Right lobe of liver (tissue), 6 donors: Measurements from ENCODE around the gene GALNT11. TPM values are rescaled to one million over a fixed set of nuclear protein-coding genes. Genes with fewer than 3 reads are reported as not detected.

Source experiments
- ATAC-seq, 4 donors: fragments of 200-7000 bp; cut with Tn5 transposase; one replicate each; pipeline ENCODE4 v1.9.1; 2020; ENCODE audit warnings: mild to moderate bottlenecking in 4 of 4, moderate library complexity in 4 of 4
- DNase-seq, 3 donors: peaks; one replicate each; pipeline ENCODE4 v3.0.0-alpha.2; 2020
- H3K27ac ChIP-seq, 3 donors: fragments of 200-600 bp; one replicate each; pipeline ENCODE4 v1.8.0; 2022
- H3K27me3 ChIP-seq, 2 donors: fragments of 200-600 bp; one replicate each; pipeline ENCODE4 v1.8.0; 2022
- H3K36me3 ChIP-seq, 4 donors: fragments of 200-600 bp; sonication (generic) in 1 of 4; one replicate each; pipeline versions ENCODE4 v1.5.1 to v1.8.0; 2017 to 2022; ENCODE audit warnings: control low read depth in 1 of 4
- H3K4me1 ChIP-seq, 4 donors: fragments of 200-600 bp; sonication (generic) in 1 of 4; one replicate each; pipeline versions ENCODE4 v1.5.1 to v1.8.0; 2017 to 2022; ENCODE audit warnings: control low read depth in 1 of 4
- H3K4me3 ChIP-seq, 3 donors: fragments of 200-600 bp; one replicate each; pipeline ENCODE4 v1.8.0; 2022
- H3K9me3 ChIP-seq, 4 donors: fragments of 200-600 bp; sonication (generic) in 1 of 4; one replicate each; pipeline versions ENCODE4 v1.5.1 to v1.8.0; 2017 to 2022; ENCODE audit warnings: control low read depth in 1 of 4
- CTCF ChIP-seq, 4 donors: fragments of 200-600 bp in 3 of 4; fragments of 450-650 bp in 1 of 4; IDR thresholded peaks; one replicate each; pipeline versions ENCODE4 v1.5.1 to v1.8.0; 2016 to 2022; ENCODE audit warnings: antibody characterized with exemption in 4 of 4, mild to moderate bottlenecking in 2 of 4
- POLR2A ChIP-seq: fragments of 450-650 bp; IDR thresholded peaks from one replicate; pipeline ENCODE4 v1.6.1; 2017; ENCODE audit warnings: antibody characterized with exemption, mild to moderate bottlenecking
- WGBS: methylation state at CpG from one replicate; pipeline ENCODE4 v1.1.6; 2018; ENCODE audit warnings: low coverage, low lambda C conversion rate; ENCODE audit not compliant: insufficient coverage; ENCODE audit errors: missing lambda C conversion rate; 5-methylcytosine and 5-hydroxymethylcytosine counted together
- intact Hi-C, 2 donors: fragments of 100-400 bp; cut with DNase I; formaldehyde crosslinking; loops; one replicate each; pipeline versions ENCODE4 v1.11.2 to v1.14.1; 2022
- total RNA-seq, 6 experiments: library from RNA; depleted of rRNA in 2 of 6; stranded (reverse); fragments of >200 nt in 2 of 6; fragmentation: NEBNext Ultra II Directional in 3 of 6; extraction: Animal tissue kit (Norgen Biotek cat#: 25700) in 3 of 6; gene quantifications; one replicate each; pipeline versions ENCODE4 v1.1.0 to v1.2.4, GENCODE V29; 2016 to 2023
- donor health status: DM: no; HTN: yes; CAD: no.
- donor health status: DM: no; HTN: no; CAD: no.
- donor health status: DM: no; HTN: no; CAD: no.
- donor health status: DM: no; HTN: yes; CAD: no.
- donor health status: DM: no; HTN: yes; CAD: no.

The GALNT11 gene
- total RNA-seq, 6 experiments from 2014 or later: 12.0 to 21.7 (median 14.7) TPM

- no peaks in the 10 kb centered on the region for H3K4me1 ChIP-seq
- H3K4me3 ChIP-seq: no peak overlapping the region
- no peaks in the 10 kb centered on the region for H3K9me3 ChIP-seq
- H3K36me3 ChIP-seq: peaks cover 0 to 7% (median 2%) of the 10 kb centered on the region in 4 donors
- H3K27ac ChIP-seq: no peak overlapping the region
- 71% methylated on average over 4 of the region's 4 CpGs for WGBS
- H3K27me3 ChIP-seq: no peaks in the 10 kb centered on the region
- no peak for TF ChIP-seq POLR2A
- intact Hi-C loops: no loop called here
- DNase-seq: no peak
- ATAC-seq: no peak
Observed at GRCh38 chr7:152106990-152107389, 81.5 kb downstream of the GALNT11 start.

GRCh38 chr7:152107945-152108344 lies 82.5 kb downstream of the GALNT11 start:
- no peak for ATAC-seq
- TF ChIP-seq POLR2A: no peak
- TF ChIP-seq CTCF (IDR thresholded peaks at IDR 0.05): no peak
- 97% methylated on average over 10 of the region's 17 CpGs for WGBS
- Histone ChIP-seq H3K27ac (no peak overlapping the region), H3K27me3 (no peaks in the 10 kb centered on the region), H3K4me1 (no peaks in the 10 kb centered on the region), H3K9me3 (no peaks in the 10 kb centered on the region), H3K36me3 (peaks cover 0 to 5% (median 2%) of the 10 kb centered on the region in 4 donors), H3K4me3 (no peak overlapping the region)
- intact Hi-C loops: no loop called here
- no peak for DNase-seq

DNA sequence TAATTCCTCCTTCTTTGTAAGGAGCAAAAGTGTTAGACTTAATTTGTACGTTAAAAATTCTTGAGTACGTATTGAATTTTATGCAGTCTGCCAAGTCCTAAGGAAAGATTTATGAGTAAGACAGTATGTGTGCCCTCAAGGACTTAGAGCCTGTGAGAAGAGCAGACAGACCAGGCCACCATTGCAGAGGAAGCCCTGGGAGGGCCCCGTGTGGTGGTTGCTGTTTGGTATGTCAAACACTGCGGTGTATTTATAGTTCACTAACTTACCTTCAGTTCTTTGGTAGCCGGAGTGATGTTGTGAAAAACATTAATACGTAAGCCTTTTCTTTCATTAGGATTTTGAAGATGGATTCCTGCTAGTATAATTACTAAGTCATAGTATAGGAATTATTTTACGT lies 82.9 kb downstream of the GALNT11 start:
- DNase-seq: no peak
- Histone ChIP-seq H3K36me3 (peaks cover 0 to 4% (median under 1%) of the 10 kb centered on the region in 4 donors), H3K27me3 (no peaks in the 10 kb centered on the region), H3K4me3 (no peak overlapping the region), H3K9me3 (no peaks in the 10 kb centered on the region), H3K27ac (no peak overlapping the region), H3K4me1 (no peaks in the 10 kb centered on the region)
- 90% methylated on average over 7 of the region's 7 CpGs for WGBS
- ATAC-seq: no peak
- no peak for TF ChIP-seq POLR2A
- TF ChIP-seq CTCF (IDR thresholded peaks at IDR 0.05): no peak
- intact Hi-C loops: no loop called here

GRCh38 chr7:152112829-152113228 lies 87.4 kb downstream of the GALNT11 start:
- intact Hi-C loops: no loop called here
- no peak for TF ChIP-seq POLR2A
- no peak for TF ChIP-seq CTCF (IDR thresholded peaks at IDR 0.05)
- Histone ChIP-seq H3K27me3 (no peaks in the 10 kb centered on the region), H3K27ac (no peak overlapping the region), H3K36me3 (peaks cover 0 to 8% (median 1%) of the 10 kb centered on the region in 4 donors), H3K4me3 (no peak overlapping the region), H3K4me1 (no peaks in the 10 kb centered on the region), H3K9me3 (no peaks in the 10 kb centered on the region)
- no peak for DNase-seq
- no peak for ATAC-seq

DNA sequence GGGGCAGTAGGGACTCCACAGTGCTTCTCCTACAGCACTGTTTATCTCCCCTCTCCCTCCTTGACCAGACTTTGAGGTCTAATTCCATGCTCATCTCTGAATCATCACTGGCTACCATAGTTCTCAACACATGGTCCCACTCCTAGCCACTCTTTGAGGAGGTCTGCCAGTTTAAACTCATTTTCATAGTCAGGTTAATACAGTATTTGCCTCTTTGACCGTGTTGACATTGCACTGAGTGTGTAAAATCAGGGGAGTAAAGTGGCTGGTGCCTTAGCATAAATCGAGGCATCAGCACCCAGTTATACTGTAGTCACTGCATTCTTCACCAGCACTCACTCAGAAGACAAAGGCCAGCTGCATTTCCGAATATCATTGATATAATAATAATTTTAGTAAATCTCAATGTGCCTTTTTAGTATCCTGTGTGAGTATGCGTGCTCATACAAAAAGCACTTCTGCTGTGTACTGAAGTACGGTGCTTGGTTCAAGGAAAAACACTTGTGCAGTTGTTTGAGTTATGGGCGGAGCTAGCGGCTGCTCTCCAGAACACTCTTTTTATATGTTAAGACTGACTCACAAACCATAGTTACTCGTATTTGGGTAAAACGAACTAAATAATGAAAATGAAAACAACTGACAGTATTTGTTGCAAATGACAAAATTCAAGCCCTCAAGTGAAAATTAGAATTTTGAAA lies 89.7 kb downstream of the GALNT11 start:
- no peak overlapping the region for H3K27ac ChIP-seq
- 91% methylated on average over 9 of the region's 9 CpGs for WGBS
- TF ChIP-seq CTCF (IDR thresholded peaks at IDR 0.05) (no peak), POLR2A (no peak)
- intact Hi-C loops: no loop called here
- no peaks in the 10 kb centered on the region for H3K4me1 ChIP-seq
- no peak for ATAC-seq
- H3K36me3 ChIP-seq: peaks cover 0 to 27% (median 4%) of the 10 kb centered on the region in 4 donors
- H3K27me3 ChIP-seq: no peaks in the 10 kb centered on the region
- H3K4me3 ChIP-seq: no peak overlapping the region
- H3K9me3 ChIP-seq: no peaks in the 10 kb centered on the region
- no peak for DNase-seq
